H1 (cell line): ENCODE measurements around the gene HOXC11. TPM values are rescaled to one million over a fixed set of nuclear protein-coding genes. Genes with fewer than 3 reads are reported as not detected.

ENCODE experiments used
- CEBPB ChIP-seq: IDR thresholded peaks from 2 replicates; pipeline ENCODE4 v1.6.1; 2012; ENCODE audit warnings: low read depth, low read length
- CHD1 ChIP-seq: IDR thresholded peaks from 2 replicates; pipeline ENCODE4 v1.6.1; 2012; ENCODE audit warnings: low read depth, low read length, improper control_type of control experiment
- EGR1 ChIP-seq: IDR thresholded peaks from 2 replicates; pipeline ENCODE4 v1.6.1; 2011; ENCODE audit warnings: low read depth, low read length, borderline replicate concordance
- HDAC6 ChIP-seq: IDR thresholded peaks from one replicate; pipeline ENCODE4 v1.7.1; 2012; ENCODE audit warnings: low read depth, mild to moderate bottlenecking, inconsistent platforms, low read length, moderate library complexity
- KDM1A ChIP-seq: fragments of 200-600, 300-600 bp; sonication (generic); IDR thresholded peaks from 2 replicates; pipeline ENCODE4 v1.7.1; 2016; ENCODE audit warnings: mild to moderate bottlenecking, low read length, borderline replicate concordance
- KDM4A ChIP-seq: IDR thresholded peaks from one replicate; pipeline ENCODE4 v1.7.1; 2012; ENCODE audit warnings: low read depth, mild to moderate bottlenecking, moderate library complexity, low read length, inconsistent platforms; ENCODE audit not compliant: severe bottlenecking
- NRF1 ChIP-seq: IDR thresholded peaks from 2 replicates; pipeline ENCODE4 v1.6.1; 2011; ENCODE audit warnings: mild to moderate bottlenecking, low read depth, low read length, improper control_type of control experiment
- RBBP5 ChIP-seq: IDR thresholded peaks from 2 replicates; pipeline ENCODE4 v1.7.1; 2012; ENCODE audit warnings: low read depth, mild to moderate bottlenecking, inconsistent platforms, low read length, moderate library complexity, borderline replicate concordance
- SAP30 ChIP-seq: fragments of 300-600 bp; sonication (generic); IDR thresholded peaks from 2 replicates; pipeline ENCODE4 v1.7.1; 2012; ENCODE audit warnings: low read length, moderate library complexity, mild to moderate bottlenecking, inconsistent platforms; ENCODE audit not compliant: insufficient read depth, insufficient replicate concordance
- SP1 ChIP-seq: IDR thresholded peaks from 2 replicates; pipeline ENCODE4 v1.6.1; 2011; ENCODE audit warnings: low read depth, low read length
- SP2 ChIP-seq: IDR thresholded peaks from 2 replicates; pipeline ENCODE4 v1.6.1; 2012; ENCODE audit warnings: mild to moderate bottlenecking, low read length, inconsistent platforms
- SP4 ChIP-seq: IDR thresholded peaks from 2 replicates; pipeline ENCODE4 v1.6.1; 2012; ENCODE audit warnings: low read length, inconsistent platforms
- SRF ChIP-seq: IDR thresholded peaks from 2 replicates; pipeline ENCODE4 v1.6.1; 2011; ENCODE audit warnings: mild to moderate bottlenecking, low read depth, low read length, moderate library complexity
- TBP ChIP-seq: IDR thresholded peaks from 2 replicates; pipeline ENCODE4 v1.6.1; 2011; ENCODE audit warnings: low read depth, low read length, improper control_type of control experiment
- TEAD4 ChIP-seq: IDR thresholded peaks from 2 replicates; pipeline ENCODE4 v1.6.1; 2012; ENCODE audit warnings: low read depth, low read length, inconsistent platforms, mixed read lengths
- polyA plus RNA-seq, 7 experiments: library from polyadenylated mRNA; depleted of rRNA in 3 of 7; stranded (reverse) in 5 of 7; unstranded in 2 of 7; fragments of >200 nt in 5 of 7; fragments of 200-250 nt in 2 of 7; gene quantifications; 1 replicate in 5 of 7; 2 replicates in 1 of 7; 4 replicates in 1 of 7; pipeline versions ENCODE4 v1.2.1 to v1.2.3, GENCODE V29; 2011 to 2013; ENCODE audit warnings: missing spikeins in 2 of 7, mixed read lengths in 2 of 7
- total RNA-seq: library from RNA; stranded (reverse); fragmentation: NEBNext Ultra II Directional; extraction: Animal tissue kit (Norgen Biotek cat#: 25700); gene quantifications from 2 replicates; pipeline ENCODE4 v1.2.1, GENCODE V29; 2021

Gene HOXC11
- total and polyA plus RNA-seq, 2 of the 8 experiments (the other 6 are each of a cell fraction or from before 2014, with no cell fraction given): not detected

- TF ChIP-seq SAP30: no peak
- no peak for TF ChIP-seq SRF
- no peak for TF ChIP-seq CEBPB
- no peak for TF ChIP-seq HDAC6
- TF ChIP-seq KDM4A: no peak
- TF ChIP-seq TBP: no peak
- no peak for TF ChIP-seq EGR1
- TF ChIP-seq TEAD4: no peak
- TF ChIP-seq SP2: no peak
- no peak for TF ChIP-seq NRF1
- TF ChIP-seq KDM1A: no peak
- TF ChIP-seq SP4: no peak
- TF ChIP-seq RBBP5: no peak
- no peak for TF ChIP-seq SP1
- no peak for TF ChIP-seq CHD1
Measured at GRCh38 chr12:53976823-53977595, 4.1 kb downstream of the HOXC11 start (continued).
